Mammary epithelial cell (primary cell): Measurements from ENCODE around the gene RABGAP1L.

Source experiments
- EZH2 ChIP-seq: IDR thresholded peaks from 2 replicates; pipeline ENCODE4 v1.6.1; 2012; ENCODE audit warnings: low read length, inconsistent platforms, borderline replicate concordance
- TF ChIP-seq, protein P1 (sequence below), 2 donors: IDR thresholded peaks in 1 of 2; conservative IDR thresholded peaks in 1 of 2; 2 replicates each; pipeline ENCODE4 v1.5.1; 2011 to 2012; ENCODE audit warnings: inconsistent platforms in 2 of 2, low read length in 2 of 2, mild to moderate bottlenecking in 2 of 2, control low read depth in 1 of 2, low read depth in 1 of 2; ENCODE audit not compliant: insufficient read depth in 1 of 2; ENCODE audit errors: extremely low read depth in 1 of 2

- TF ChIP-seq, protein P1, sequence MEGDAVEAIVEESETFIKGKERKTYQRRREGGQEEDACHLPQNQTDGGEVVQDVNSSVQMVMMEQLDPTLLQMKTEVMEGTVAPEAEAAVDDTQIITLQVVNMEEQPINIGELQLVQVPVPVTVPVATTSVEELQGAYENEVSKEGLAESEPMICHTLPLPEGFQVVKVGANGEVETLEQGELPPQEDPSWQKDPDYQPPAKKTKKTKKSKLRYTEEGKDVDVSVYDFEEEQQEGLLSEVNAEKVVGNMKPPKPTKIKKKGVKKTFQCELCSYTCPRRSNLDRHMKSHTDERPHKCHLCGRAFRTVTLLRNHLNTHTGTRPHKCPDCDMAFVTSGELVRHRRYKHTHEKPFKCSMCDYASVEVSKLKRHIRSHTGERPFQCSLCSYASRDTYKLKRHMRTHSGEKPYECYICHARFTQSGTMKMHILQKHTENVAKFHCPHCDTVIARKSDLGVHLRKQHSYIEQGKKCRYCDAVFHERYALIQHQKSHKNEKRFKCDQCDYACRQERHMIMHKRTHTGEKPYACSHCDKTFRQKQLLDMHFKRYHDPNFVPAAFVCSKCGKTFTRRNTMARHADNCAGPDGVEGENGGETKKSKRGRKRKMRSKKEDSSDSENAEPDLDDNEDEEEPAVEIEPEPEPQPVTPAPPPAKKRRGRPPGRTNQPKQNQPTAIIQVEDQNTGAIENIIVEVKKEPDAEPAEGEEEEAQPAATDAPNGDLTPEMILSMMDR (conservative IDR thresholded peaks at IDR 0.05 in 1 of 2, IDR thresholded peaks at IDR 0.05 in 1 of 2; ENCODE audit: extremely low read depth in 1 of 2, insufficient read depth in 1 of 2, low read depth in 1 of 2, low read length in 2 of 2): no peak
- TF ChIP-seq EZH2: no peak
Measured at GRCh38 chr1:174225499-174226204, 66.3 kb downstream of the RABGAP1L start.
